Loucy (cell line): ENCODE data around the gene GRIPAP1.

Source experiments
- EZH2phosphoT487 ChIP-seq: fragments of 200-600 bp; IDR thresholded peaks from 2 replicates; pipeline ENCODE4 v1.6.1; 2018; ENCODE audit warnings: antibody characterized with exemption, mild to moderate bottlenecking, moderate library complexity, borderline replicate concordance
- TF ChIP-seq, protein P1 (sequence below): fragments of 200-600 bp; sonication (generic); conservative IDR thresholded peaks from 2 replicates; pipeline ENCODE4 v1.5.1; 2014; ENCODE audit warnings: mild to moderate bottlenecking, antibody characterized with exemption, low read length

DNA sequence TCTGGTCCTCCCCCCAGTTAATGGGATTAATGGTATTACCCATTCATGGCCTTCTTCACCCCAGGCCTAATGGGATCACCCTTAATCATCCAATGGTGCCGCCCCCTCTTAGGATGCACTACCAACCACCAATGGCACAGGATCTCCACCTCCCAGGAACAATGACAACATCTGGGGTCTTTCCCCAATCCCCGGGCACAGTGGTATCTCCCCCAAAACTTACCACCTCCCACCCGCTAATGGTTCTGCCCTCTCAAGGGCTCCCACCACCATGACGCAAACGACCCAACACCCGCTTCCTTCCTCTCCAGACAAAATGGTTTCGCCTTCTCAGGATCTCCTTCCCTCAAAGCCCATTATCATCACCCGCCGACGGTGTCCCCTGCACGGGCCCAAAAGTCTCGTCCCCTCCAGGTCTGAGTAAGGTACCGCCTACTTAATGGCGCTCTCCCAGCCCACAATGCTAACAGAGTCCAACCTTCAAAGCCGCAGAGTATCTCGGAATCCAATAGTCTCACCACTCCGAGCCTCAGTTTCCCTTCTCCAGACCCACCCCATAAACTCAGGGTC, 458 bp downstream of the GRIPAP1 start:
- TF ChIP-seq, protein P1, sequence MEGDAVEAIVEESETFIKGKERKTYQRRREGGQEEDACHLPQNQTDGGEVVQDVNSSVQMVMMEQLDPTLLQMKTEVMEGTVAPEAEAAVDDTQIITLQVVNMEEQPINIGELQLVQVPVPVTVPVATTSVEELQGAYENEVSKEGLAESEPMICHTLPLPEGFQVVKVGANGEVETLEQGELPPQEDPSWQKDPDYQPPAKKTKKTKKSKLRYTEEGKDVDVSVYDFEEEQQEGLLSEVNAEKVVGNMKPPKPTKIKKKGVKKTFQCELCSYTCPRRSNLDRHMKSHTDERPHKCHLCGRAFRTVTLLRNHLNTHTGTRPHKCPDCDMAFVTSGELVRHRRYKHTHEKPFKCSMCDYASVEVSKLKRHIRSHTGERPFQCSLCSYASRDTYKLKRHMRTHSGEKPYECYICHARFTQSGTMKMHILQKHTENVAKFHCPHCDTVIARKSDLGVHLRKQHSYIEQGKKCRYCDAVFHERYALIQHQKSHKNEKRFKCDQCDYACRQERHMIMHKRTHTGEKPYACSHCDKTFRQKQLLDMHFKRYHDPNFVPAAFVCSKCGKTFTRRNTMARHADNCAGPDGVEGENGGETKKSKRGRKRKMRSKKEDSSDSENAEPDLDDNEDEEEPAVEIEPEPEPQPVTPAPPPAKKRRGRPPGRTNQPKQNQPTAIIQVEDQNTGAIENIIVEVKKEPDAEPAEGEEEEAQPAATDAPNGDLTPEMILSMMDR: no peak
- TF ChIP-seq EZH2phosphoT487: no peak
